KOPT-K1 (cell line): ENCODE results near the gene WNT10A.
"Not testable (repeated sequence)": the region's sequence is repeated elsewhere in the genome, so short reads cannot be mapped to it uniquely, and the experiment has no call there.

ENCODE experiments used
- H3K27ac ChIP-seq: fragments of 200-600 bp; sonication (generic); 2 replicates; pipeline ENCODE4 v1.5.1; 2016; ENCODE audit warnings: antibody characterized with exemption, mild to moderate bottlenecking, low read depth, low read length; ENCODE audit not compliant: poor library complexity, severe bottlenecking
- H3K36me3 ChIP-seq: fragments of 200-600 bp; sonication (generic); 2 replicates; pipeline ENCODE4 v1.5.1; 2017; ENCODE audit warnings: antibody characterized with exemption, mild to moderate bottlenecking, low read length, moderate library complexity; ENCODE audit not compliant: insufficient read depth
- H3K9me3 ChIP-seq: fragments of 200-600 bp; sonication (generic); 2 replicates; pipeline ENCODE4 v1.5.1; 2017; ENCODE audit warnings: antibody characterized with exemption, low read length, mild to moderate bottlenecking; ENCODE audit not compliant: insufficient read depth, poor library complexity, severe bottlenecking

The WNT10A gene

GRCh38 chr2:218880102-218880858 is at the start of gene WNT10A:
Gene WNT10A (plus strand): TSS chr2:218880852. CDS start chr2:218880996, 144 bp downstream.
- no peaks in the 10 kb centered on the region for H3K36me3 ChIP-seq
- H3K27ac ChIP-seq: no peak within 1 kb of the TSS
- no peaks in the 10 kb centered on the region for H3K9me3 ChIP-seq

- H3K36me3 ChIP-seq: no peaks in the 10 kb centered on the region
- no peaks in the 10 kb centered on the region for H3K9me3 ChIP-seq
These were observed 49.2 kb upstream of the WNT10A start, which contains the start of gene PRKAG3 for GRCh38 chr2:218831378-218831990. Gene PRKAG3 (minus strand): TSS chr2:218831803.

GRCh38 chr2:218832081-218832480 is 48.6 kb upstream of the WNT10A start:
- Histone ChIP-seq H3K27ac (no peak overlapping the region), H3K36me3 (no peaks in the 10 kb centered on the region), H3K9me3 (no peaks in the 10 kb centered on the region)

More at GRCh38 chr2:218831378-218831990, 49.2 kb upstream of the WNT10A start, which contains the start of gene PRKAG3:
- no peak within 1 kb of the TSS for H3K27ac ChIP-seq

- Histone ChIP-seq H3K36me3 (no peaks in the 10 kb centered on the region), H3K9me3 (no peaks in the 10 kb centered on the region), H3K27ac (no peak overlapping the region)
These were observed 48.1 kb upstream of the WNT10A start for GRCh38 chr2:218832520-218832919.

GRCh38 chr2:218833023-218833609 is 47.5 kb upstream of the WNT10A start:
- H3K36me3 ChIP-seq: no peaks in the 10 kb centered on the region
- H3K9me3 ChIP-seq: no peaks in the 10 kb centered on the region
- no peak overlapping the region for H3K27ac ChIP-seq

GRCh38 chr2:218834685-218835084 is 46.0 kb upstream of the WNT10A start:
- Histone ChIP-seq H3K27ac (no peak overlapping the region), H3K9me3 (no peaks in the 10 kb centered on the region), H3K36me3 (no peaks in the 10 kb centered on the region)

- Histone ChIP-seq H3K9me3 (no peaks in the 10 kb centered on the region), H3K36me3 (no peaks in the 10 kb centered on the region), H3K27ac (no peak overlapping the region)
These were observed 43.2 kb upstream of the WNT10A start for GRCh38 chr2:218837495-218837894.

- Histone ChIP-seq H3K27ac (no peak overlapping the region), H3K9me3 (no peaks in the 10 kb centered on the region), H3K36me3 (no peaks in the 10 kb centered on the region)
These were observed 41.2 kb upstream of the WNT10A start for GRCh38 chr2:218839430-218839829.

- no peak overlapping the region for H3K27ac ChIP-seq
These were observed 40.8 kb upstream of the WNT10A start for GRCh38 chr2:218839888-218840287.

GRCh38 chr2:218844334-218844733 is 36.3 kb upstream of the WNT10A start:
- H3K27ac ChIP-seq, H3K36me3 ChIP-seq, H3K9me3 ChIP-seq: not testable (repeated sequence)

More at GRCh38 chr2:218839888-218840287, 40.8 kb upstream of the WNT10A start:
- H3K9me3 ChIP-seq: no peaks in the 10 kb centered on the region
- H3K36me3 ChIP-seq: no peaks in the 10 kb centered on the region

- not testable (repeated sequence) for H3K9me3 ChIP-seq, H3K27ac ChIP-seq, H3K36me3 ChIP-seq
These were observed 33.7 kb upstream of the WNT10A start for GRCh38 chr2:218846963-218847362.

- H3K9me3 ChIP-seq: no peaks in the 10 kb centered on the region
- no peaks in the 10 kb centered on the region for H3K36me3 ChIP-seq
- no peak overlapping the region for H3K27ac ChIP-seq
These were observed 30.9 kb upstream of the WNT10A start for GRCh38 chr2:218849721-218850120.

GRCh38 chr2:218850796-218851195 is 29.9 kb upstream of the WNT10A start:
- H3K27ac ChIP-seq: no peak overlapping the region
- H3K36me3 ChIP-seq: no peaks in the 10 kb centered on the region
- no peaks in the 10 kb centered on the region for H3K9me3 ChIP-seq

GRCh38 chr2:218851286-218851685 is 29.4 kb upstream of the WNT10A start:
- H3K36me3 ChIP-seq: no peaks in the 10 kb centered on the region
- no peaks in the 10 kb centered on the region for H3K9me3 ChIP-seq
- H3K27ac ChIP-seq: no peak overlapping the region

- Histone ChIP-seq H3K36me3 (no peaks in the 10 kb centered on the region), H3K27ac (no peak overlapping the region), H3K9me3 (no peaks in the 10 kb centered on the region)
These were observed 27.6 kb upstream of the WNT10A start for GRCh38 chr2:218852911-218853667.
